HepG2 (cell line): ENCODE data around the gene POLQ.
"Not testable (repeated sequence)": the region's sequence is repeated elsewhere in the genome, so short reads cannot be mapped to it uniquely, and the experiment has no call there.

Experiments
- CEBPB ChIP-seq: IDR thresholded peaks from 2 replicates; pipeline ENCODE4 v1.6.1; 2011; ENCODE audit warnings: low read depth, low read length, improper control_type of control experiment, borderline replicate concordance
- ETV5 ChIP-seq: IDR thresholded peaks from 2 replicates; pipeline ENCODE4 v1.6.1; 2018; ENCODE audit warnings: missing biosample characterization, missing genetic modification reagents, inconsistent platforms, borderline replicate concordance
- YY1 ChIP-seq: IDR thresholded peaks from 2 replicates; pipeline ENCODE4 v1.6.1; 2011; ENCODE audit warnings: low read length, low read depth, moderate library complexity, mild to moderate bottlenecking; ENCODE audit not compliant: insufficient read depth, insufficient replicate concordance
- ZBTB1 ChIP-seq: sonication (generic); formaldehyde crosslinking; IDR thresholded peaks from 2 replicates; pipeline ENCODE4 v1.4.0; 2020; ENCODE audit warnings: missing genetic modification reagents, borderline replicate concordance
- ZBTB26 ChIP-seq: IDR thresholded peaks from 2 replicates; pipeline ENCODE4 v1.6.1; 2016; ENCODE audit warnings: missing compliant biosample characterization, missing genetic modification reagents, borderline replicate concordance

GRCh38 chr3:121395967-121396366 is 149.8 kb downstream of the POLQ start:
- not testable (repeated sequence) for TF ChIP-seq ZBTB26 (CRISPR knock-in tag); YY1; ETV5; ZBTB1 (CRISPR knock-in tag); CEBPB
